ENCODE data around the gene SORBS1. TPM values are rescaled to one million over a fixed set of nuclear protein-coding genes. Genes with fewer than 3 reads are reported as not detected.

SORBS1 gene
- total and polyA plus RNA-seq, 2 of the 13 experiments (the other 11 are each of a cell fraction or from before 2014, with no cell fraction given): 16.8 to 39.8 TPM

GRCh38 chr10:95406651-95407280 lies 154.4 kb downstream of the SORBS1 start:
- TF ChIP-seq MTF2 (CRISPR knock-in tag; IDR thresholded peaks at IDR 0.05; ENCODE audit: borderline replicate concordance) (no peak), RFXANK (CRISPR knock-in tag; IDR thresholded peaks at IDR 0.05) (no peak)
- FAIRE-seq (no peak), ATAC-seq (no peak), DNase-seq (ENCODE audit: low spot score) (no peak)
- intact Hi-C loops (cut with micrococcal nuclease; ENCODE audit: unreplicated experiment): no loop called here
- no peaks in the 10 kb centered on the region for H3K4me1 ChIP-seq (ENCODE audit: insufficient read depth, low read length)
- H3K36me3 ChIP-seq (replicated peaks in 1 of 2; ENCODE audit: control insufficient read depth in 1 of 2, insufficient read depth in 2 of 2, low read length in 2 of 2): peaks cover 28 to 49% of the 10 kb centered on the region in 2 experiments
- H3K79me2 ChIP-seq (ENCODE audit: insufficient read depth, low read length): no peaks in the 10 kb centered on the region
- no peak overlapping the region for H3K9ac ChIP-seq (ENCODE audit: insufficient read depth, low read depth, low read length)
- ChIA-PET POLR2A (interaction anchor here (0.6 kb wide), 1 partner anchor 15 kb away, joined by 3 read pairs; no protein-coding TSS in a partner anchor), CTCF (ENCODE audit: low intra/inter-chr PET ratio, low total read pairs) (no interaction called here)
- no TSS peak for BruUV-seq (replicated peaks)
- H4K20me1 ChIP-seq (ENCODE audit: insufficient read depth, low read length): no peaks in the 10 kb centered on the region
- H2AFZ ChIP-seq (ENCODE audit: low read length): no peak overlapping the region
- no peaks in the 10 kb centered on the region for H3K9me3 ChIP-seq (ENCODE audit: low read length)
- H3K27ac ChIP-seq (ENCODE audit: extremely low read length, insufficient read depth, low read length): no peak overlapping the region
- no peak overlapping the region for H3K4me3 ChIP-seq (replicated peaks in 1 of 3; ENCODE audit: insufficient read depth in 1 of 3, low read depth in 2 of 3, low read length in 3 of 3)
- in situ Hi-C loops (cut with HindIII; ENCODE audit: extremely low pct_ligation_motif_present, low pct_unique_long_range_greater_than_20kb): loop anchor here (25.0 kb wide), 1 partner anchor 456 kb away; no protein-coding TSS in a partner anchor
- H3K27me3 ChIP-seq (ENCODE audit: control insufficient read depth in 1 of 2, insufficient read depth in 2 of 2, low read length in 2 of 2): no peaks in the 10 kb centered on the region
- no peak overlapping the region for H3K4me2 ChIP-seq (ENCODE audit: low read depth, low read length)
- WGBS (ENCODE audit: low lambda C conversion rate): 97% methylated on average over 11 of the region's 11 CpGs

- no peaks in the 10 kb centered on the region for H3K27me3 ChIP-seq (ENCODE audit: control insufficient read depth in 1 of 2, insufficient read depth in 2 of 2, low read length in 2 of 2)
- no TSS peak for BruUV-seq (replicated peaks)
- no peak overlapping the region for H3K4me2 ChIP-seq (ENCODE audit: low read depth, low read length)
- WGBS (ENCODE audit: low lambda C conversion rate): 95% methylated on average over 2 of the region's 2 CpGs
- H3K27ac ChIP-seq (ENCODE audit: extremely low read length, insufficient read depth, low read length): no peak overlapping the region
- no peaks in the 10 kb centered on the region for H4K20me1 ChIP-seq (ENCODE audit: insufficient read depth, low read length)
- intact Hi-C loops (cut with micrococcal nuclease; ENCODE audit: unreplicated experiment): no loop called here
- POLR2A ChIA-PET: no interaction called here
- ATAC-seq (no peak), DNase-seq (ENCODE audit: low spot score) (no peak), FAIRE-seq (no peak)
- no peak overlapping the region for H2AFZ ChIP-seq (ENCODE audit: low read length)
- H3K9me3 ChIP-seq (ENCODE audit: low read length): no peaks in the 10 kb centered on the region
- no peaks in the 10 kb centered on the region for H3K79me2 ChIP-seq (ENCODE audit: insufficient read depth, low read length)
- H3K4me3 ChIP-seq (replicated peaks in 1 of 3; ENCODE audit: insufficient read depth in 1 of 3, low read depth in 2 of 3, low read length in 3 of 3): no peak overlapping the region
- peaks cover 29 to 51% of the 10 kb centered on the region in 2 experiments for H3K36me3 ChIP-seq (replicated peaks in 1 of 2; ENCODE audit: control insufficient read depth in 1 of 2, insufficient read depth in 2 of 2, low read length in 2 of 2)
- no peak overlapping the region for H3K9ac ChIP-seq (ENCODE audit: insufficient read depth, low read depth, low read length)
- no peaks in the 10 kb centered on the region for H3K4me1 ChIP-seq (ENCODE audit: insufficient read depth, low read length)
- CTCF ChIA-PET (ENCODE audit: low intra/inter-chr PET ratio, low total read pairs): no interaction called here
- in situ Hi-C loops (cut with HindIII; ENCODE audit: extremely low pct_ligation_motif_present, low pct_unique_long_range_greater_than_20kb): loop anchor here (25.0 kb wide), 1 partner anchor 457 kb away; no protein-coding TSS in a partner anchor
- TF ChIP-seq KLF16 (CRISPR knock-in tag; IDR thresholded peaks at IDR 0.05) (no peak), ZNF382 (CRISPR knock-in tag; IDR thresholded peaks at IDR 0.05; ENCODE audit: borderline replicate concordance) (no peak), ZNF484 (CRISPR knock-in tag; IDR thresholded peaks at IDR 0.05; ENCODE audit: borderline replicate concordance, low read depth) (no peak), ZNF232 (CRISPR knock-in tag; IDR thresholded peaks at IDR 0.05; ENCODE audit: borderline replicate concordance) (no peak), IKZF5 (CRISPR knock-in tag; IDR thresholded peaks at IDR 0.05) (no peak), ZNF784 (CRISPR knock-in tag; IDR thresholded peaks at IDR 0.05; ENCODE audit: borderline replicate concordance) (no peak), ZNF264 (CRISPR knock-in tag; IDR thresholded peaks at IDR 0.05) (no peak), ZNF792 (CRISPR knock-in tag; IDR thresholded peaks at IDR 0.05) (no peak), AKAP8 (CRISPR knock-in tag; IDR thresholded peaks at IDR 0.05) (no peak), RNF2 (conservative IDR thresholded peaks at IDR 0.05; ENCODE audit: low read depth) (no peak)
Observed at GRCh38 chr10:95405655-95406054, 155.5 kb downstream of the SORBS1 start.
